DOHH2 (cell line): ENCODE results near the gene MDGA2.

Experiments used
- H3F3A ChIP-seq: fragments of 200-600 bp; sonication (generic), shearing (Covaris generic); 2 replicates; pipeline ENCODE4 v1.6.0; 2016; ENCODE audit warnings: antibody characterized with exemption, mild to moderate bottlenecking; ENCODE audit not compliant: control insufficient read depth, insufficient read depth
- H3K27ac ChIP-seq: fragments of 200-600 bp; sonication (generic); 2 replicates; pipeline ENCODE4 v1.5.1; 2014; ENCODE audit warnings: low read depth, mild to moderate bottlenecking, low read length, moderate library complexity
- H3K27me3 ChIP-seq: fragments of 200-600 bp; sonication (generic); 2 replicates; pipeline ENCODE4 v1.6.1; 2014; ENCODE audit warnings: mild to moderate bottlenecking, low read length, mixed read lengths; ENCODE audit not compliant: control insufficient read depth
- H3K36me3 ChIP-seq: fragments of 200-600 bp; sonication (generic); 2 replicates; pipeline ENCODE4 v1.6.1; 2014; ENCODE audit warnings: mild to moderate bottlenecking, low read length, moderate library complexity, mixed read lengths; ENCODE audit not compliant: control insufficient read depth
- H3K4me1 ChIP-seq: fragments of 200-600 bp; sonication (generic); 2 replicates; pipeline ENCODE4 v1.6.1; 2014; ENCODE audit warnings: mild to moderate bottlenecking, low read length, mixed read lengths; ENCODE audit not compliant: control insufficient read depth
- H3K4me2 ChIP-seq: fragments of 200-600 bp; sonication (generic); 2 replicates; pipeline ENCODE4 v1.6.0; 2014; ENCODE audit warnings: mild to moderate bottlenecking, low read length, moderate library complexity
- H3K4me3 ChIP-seq: fragments of 200-600 bp; sonication (generic); 2 replicates; pipeline ENCODE4 v1.5.1; 2014; ENCODE audit warnings: mild to moderate bottlenecking, low read length, mixed read lengths
- H3K79me2 ChIP-seq: fragments of 200-600 bp; sonication (generic); 2 replicates; pipeline ENCODE4 v1.6.1; 2014; ENCODE audit warnings: mild to moderate bottlenecking, low read length, mixed read lengths; ENCODE audit not compliant: control insufficient read depth
- H3K9me2 ChIP-seq: fragments of 200-600 bp; sonication (generic); replicated peaks from 2 replicates; pipeline ENCODE4 v1.6.1; 2014; ENCODE audit warnings: mild to moderate bottlenecking, low read length, mixed read lengths; ENCODE audit not compliant: control insufficient read depth
- H3K9me3 ChIP-seq: fragments of 200-600 bp; sonication (generic); 2 replicates; pipeline ENCODE4 v1.6.1; 2014; ENCODE audit warnings: antibody characterized with exemption, low read length, mixed read lengths; ENCODE audit not compliant: control insufficient read depth, insufficient read depth
- H4K20me1 ChIP-seq: fragments of 200-600 bp; sonication (generic); 2 replicates; pipeline ENCODE4 v1.6.0; 2014; ENCODE audit warnings: low read depth, mild to moderate bottlenecking, antibody characterized with exemption, low read length, moderate library complexity; ENCODE audit not compliant: control insufficient read depth, insufficient read depth
- EZH2phosphoT487 ChIP-seq: fragments of 200-600 bp; sonication (generic); IDR thresholded peaks from 2 replicates; pipeline ENCODE4 v1.6.1; 2017; ENCODE audit warnings: borderline replicate concordance, mild to moderate bottlenecking, antibody characterized with exemption, low read length, moderate library complexity, mixed read lengths
- TF ChIP-seq, protein P1 (sequence below): fragments of 200-600 bp; sonication (generic); IDR thresholded peaks from one replicate; pipeline ENCODE4 v1.5.1; 2014; ENCODE audit warnings: antibody characterized with exemption, mild to moderate bottlenecking, low read depth, low read length; ENCODE audit not compliant: poor library complexity, severe bottlenecking

The MDGA2 gene

DNA sequence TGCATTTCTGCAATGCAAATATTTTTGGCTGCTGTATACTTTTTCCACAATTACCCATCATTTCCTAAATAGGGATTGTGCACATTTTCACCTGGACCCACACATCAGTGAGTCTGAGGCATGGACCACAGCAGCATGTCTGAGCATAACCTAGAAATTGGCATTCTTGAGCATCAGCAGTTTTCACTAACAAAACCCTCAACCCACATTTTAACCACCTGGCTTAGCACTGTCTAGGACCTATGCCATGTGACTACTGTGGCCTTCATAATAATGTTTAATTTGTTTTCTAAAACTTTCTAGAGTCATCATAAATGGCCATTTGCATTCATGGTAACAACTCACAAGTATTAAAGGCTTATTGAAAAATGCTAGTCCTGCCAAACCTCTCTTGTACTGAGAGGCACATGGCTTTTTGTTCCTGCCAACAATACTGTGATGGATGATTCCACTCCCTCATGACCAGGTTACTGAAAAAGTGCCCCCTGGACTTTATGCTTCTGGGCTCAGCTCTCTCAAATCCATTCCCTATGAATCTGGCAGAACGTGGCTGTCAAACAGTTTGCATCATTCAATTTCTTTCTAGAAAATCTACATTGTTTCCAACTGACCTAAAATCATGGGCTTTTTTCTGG, 240.0 kb downstream of the MDGA2 start:
- H3K27ac ChIP-seq = no peak overlapping the region
- no peaks in the 10 kb centered on the region for H3K36me3 ChIP-seq
- TF ChIP-seq EZH2phosphoT487 = no peak
- TF ChIP-seq, protein P1, sequence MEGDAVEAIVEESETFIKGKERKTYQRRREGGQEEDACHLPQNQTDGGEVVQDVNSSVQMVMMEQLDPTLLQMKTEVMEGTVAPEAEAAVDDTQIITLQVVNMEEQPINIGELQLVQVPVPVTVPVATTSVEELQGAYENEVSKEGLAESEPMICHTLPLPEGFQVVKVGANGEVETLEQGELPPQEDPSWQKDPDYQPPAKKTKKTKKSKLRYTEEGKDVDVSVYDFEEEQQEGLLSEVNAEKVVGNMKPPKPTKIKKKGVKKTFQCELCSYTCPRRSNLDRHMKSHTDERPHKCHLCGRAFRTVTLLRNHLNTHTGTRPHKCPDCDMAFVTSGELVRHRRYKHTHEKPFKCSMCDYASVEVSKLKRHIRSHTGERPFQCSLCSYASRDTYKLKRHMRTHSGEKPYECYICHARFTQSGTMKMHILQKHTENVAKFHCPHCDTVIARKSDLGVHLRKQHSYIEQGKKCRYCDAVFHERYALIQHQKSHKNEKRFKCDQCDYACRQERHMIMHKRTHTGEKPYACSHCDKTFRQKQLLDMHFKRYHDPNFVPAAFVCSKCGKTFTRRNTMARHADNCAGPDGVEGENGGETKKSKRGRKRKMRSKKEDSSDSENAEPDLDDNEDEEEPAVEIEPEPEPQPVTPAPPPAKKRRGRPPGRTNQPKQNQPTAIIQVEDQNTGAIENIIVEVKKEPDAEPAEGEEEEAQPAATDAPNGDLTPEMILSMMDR = no peak
- no peaks in the 10 kb centered on the region for H3K4me1 ChIP-seq
- no peaks in the 10 kb centered on the region for H3K9me2 ChIP-seq
- no peaks in the 10 kb centered on the region for H3F3A ChIP-seq
- no peaks in the 10 kb centered on the region for H3K9me3 ChIP-seq
- no peaks in the 10 kb centered on the region for H3K79me2 ChIP-seq
- H3K4me3 ChIP-seq = no peak overlapping the region
- no peaks in the 10 kb centered on the region for H4K20me1 ChIP-seq
- H3K4me2 ChIP-seq = no peak overlapping the region
- H3K27me3 ChIP-seq = no peaks in the 10 kb centered on the region

DNA sequence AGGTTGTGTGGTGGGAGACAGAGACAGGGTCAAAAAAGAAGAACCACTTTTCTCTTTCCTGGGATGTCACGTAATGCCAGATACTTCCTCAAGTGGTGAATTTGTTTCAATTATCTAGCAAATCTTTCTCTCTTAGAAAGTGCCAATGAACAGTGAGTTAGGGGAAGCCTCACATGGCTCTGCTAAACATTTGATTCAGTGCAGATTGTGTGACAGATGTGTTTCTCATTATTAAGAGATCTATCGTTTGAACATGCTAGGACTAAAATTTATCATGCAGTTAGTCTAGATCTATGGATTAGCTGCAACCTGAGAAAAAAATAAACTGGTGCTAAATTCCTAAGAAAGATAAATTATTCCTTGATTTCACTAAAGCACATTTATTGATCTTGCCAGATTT, 247.8 kb downstream of the MDGA2 start:
- no peaks in the 10 kb centered on the region for H3K9me3 ChIP-seq
- no peaks in the 10 kb centered on the region for H3K9me2 ChIP-seq
- TF ChIP-seq, protein P1 = no peak
- no peak for TF ChIP-seq EZH2phosphoT487
- H3F3A ChIP-seq = no peaks in the 10 kb centered on the region
- H3K4me2 ChIP-seq = no peak overlapping the region
- no peak overlapping the region for H3K27ac ChIP-seq
- no peak overlapping the region for H3K4me3 ChIP-seq
- no peaks in the 10 kb centered on the region for H3K36me3 ChIP-seq
- no peaks in the 10 kb centered on the region for H3K4me1 ChIP-seq
- no peaks in the 10 kb centered on the region for H3K27me3 ChIP-seq
- no peaks in the 10 kb centered on the region for H3K79me2 ChIP-seq
- H4K20me1 ChIP-seq = no peaks in the 10 kb centered on the region

DNA sequence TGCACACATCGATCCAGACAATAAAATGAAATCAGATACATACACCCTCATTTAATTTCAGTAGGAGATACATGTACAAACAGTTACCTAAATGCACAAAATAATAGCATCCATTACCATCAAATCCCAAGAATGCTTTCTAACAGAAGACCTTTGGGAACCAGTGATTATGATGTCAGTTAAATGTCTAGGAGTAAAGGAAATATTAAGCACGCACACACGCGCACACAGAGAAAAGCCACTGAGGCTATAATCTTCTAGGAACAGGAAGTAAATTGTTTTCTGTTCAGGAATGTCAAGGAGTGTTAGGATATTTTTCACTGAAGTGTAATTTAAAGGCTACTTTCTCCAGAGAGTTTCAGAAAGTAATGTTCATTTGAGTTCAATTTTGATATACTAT, 250.1 kb downstream of the MDGA2 start:
- no peaks in the 10 kb centered on the region for H3F3A ChIP-seq
- no peak overlapping the region for H3K4me2 ChIP-seq
- no peak overlapping the region for H3K27ac ChIP-seq
- H3K79me2 ChIP-seq = no peaks in the 10 kb centered on the region
- no peak for TF ChIP-seq EZH2phosphoT487
- TF ChIP-seq, protein P1 = no peak
- no peaks in the 10 kb centered on the region for H3K36me3 ChIP-seq
- H3K27me3 ChIP-seq = no peaks in the 10 kb centered on the region
- H3K4me1 ChIP-seq = no peaks in the 10 kb centered on the region
- no peak overlapping the region for H3K4me3 ChIP-seq
- H3K9me2 ChIP-seq = no peaks in the 10 kb centered on the region
- H4K20me1 ChIP-seq = no peaks in the 10 kb centered on the region
- H3K9me3 ChIP-seq = no peaks in the 10 kb centered on the region
